Neural cell (in vitro differentiated cells): ENCODE data around the gene CNPY2. TPM values are rescaled to one million over a fixed set of nuclear protein-coding genes. Genes with fewer than 3 reads are reported as not detected.

ENCODE experiments used
- H2AFZ ChIP-seq: fragments of 200-600, 300-800 bp; sonication (generic), shearing (Covaris generic); 2 replicates; pipeline ENCODE4 v1.6.0; 2014; ENCODE audit warnings: low read depth, mild to moderate bottlenecking, antibody characterized with exemption, low read length, moderate library complexity
- H3F3A ChIP-seq: fragments of 200-600 bp; shearing (Covaris generic); 2 replicates; pipeline ENCODE4 v1.6.1; 2016; ENCODE audit warnings: mild to moderate bottlenecking, moderate library complexity, mixed read lengths, antibody characterized with exemption, low read length; ENCODE audit not compliant: insufficient read depth, poor library complexity, severe bottlenecking
- H3K27ac ChIP-seq: fragments of 200-600, 300-800 bp; sonication (generic), shearing (Covaris generic); 2 replicates; pipeline ENCODE4 v1.5.1; 2014; ENCODE audit warnings: mild to moderate bottlenecking, low read length, moderate library complexity
- H3K27me3 ChIP-seq: fragments of 300-800, 200-600 bp; sonication (generic), shearing (Covaris generic); 2 replicates; pipeline ENCODE4 v1.6.0; 2014; ENCODE audit warnings: mild to moderate bottlenecking, low read depth, low read length, moderate library complexity; ENCODE audit not compliant: insufficient read depth
- H3K36me3 ChIP-seq: fragments of 300-800, 200-600 bp; sonication (generic), shearing (Covaris generic); 2 replicates; pipeline ENCODE4 v1.5.1; 2014; ENCODE audit warnings: mild to moderate bottlenecking, antibody characterized with exemption, low read length, moderate library complexity; ENCODE audit not compliant: insufficient read depth
- H3K4me2 ChIP-seq: fragments of 300-800, 200-600 bp; sonication (generic), shearing (Covaris generic); 2 replicates; pipeline ENCODE4 v1.6.0; 2014; ENCODE audit warnings: mild to moderate bottlenecking, low read length
- H3K4me3 ChIP-seq: fragments of 300-800, 200-600 bp; sonication (generic), shearing (Covaris generic); 2 replicates; pipeline ENCODE4 v1.5.1; 2014; ENCODE audit warnings: mild to moderate bottlenecking, low read length, moderate library complexity
- H3K79me2 ChIP-seq: fragments of 200-600 bp; shearing (Covaris generic); replicated peaks from 2 replicates; pipeline ENCODE4 v1.6.0; 2014; ENCODE audit warnings: mild to moderate bottlenecking, low read length, moderate library complexity; ENCODE audit not compliant: insufficient read depth
- H3K9ac ChIP-seq: fragments of 300-800, 200-600 bp; sonication (generic), shearing (Covaris generic); 2 replicates; pipeline ENCODE4 v1.6.1; 2016; ENCODE audit warnings: mild to moderate bottlenecking, low read length, mixed read lengths
- H3K9me2 ChIP-seq: fragments of 200-600 bp; shearing (Covaris generic); 2 replicates; pipeline ENCODE4 v1.6.1; 2016; ENCODE audit warnings: mild to moderate bottlenecking, low read length, mixed read lengths; ENCODE audit not compliant: insufficient read depth
- H3K9me3 ChIP-seq: fragments of 200-600, 300-800 bp; sonication (generic), shearing (Covaris generic); 2 replicates; pipeline ENCODE4 v1.6.1; 2016; ENCODE audit warnings: mild to moderate bottlenecking, mixed run types, low read length, moderate library complexity, mixed read lengths
- H4K20me1 ChIP-seq: fragments of 200-600 bp; shearing (Covaris generic); 2 replicates; pipeline ENCODE4 v1.6.1; 2016; ENCODE audit warnings: mild to moderate bottlenecking, mixed run types; ENCODE audit not compliant: insufficient read depth
- CTCF ChIP-seq: fragments of 450-650 bp; IDR thresholded peaks from 2 replicates; pipeline ENCODE4 v1.5.1; 2014; ENCODE audit warnings: antibody characterized with exemption, mild to moderate bottlenecking, moderate library complexity; ENCODE audit not compliant: poor library complexity, severe bottlenecking
- EP300 ChIP-seq: fragments of 450-650 bp; conservative IDR thresholded peaks from 2 replicates; pipeline ENCODE4 v1.6.1; 2014; ENCODE audit warnings: antibody characterized with exemption, mild to moderate bottlenecking, moderate library complexity; ENCODE audit not compliant: poor library complexity, severe bottlenecking
- EZH2 ChIP-seq: fragments of 200-600, 300-800 bp; shearing (Covaris generic), sonication (generic); IDR thresholded peaks from 2 replicates; pipeline ENCODE4 v1.6.1; 2014; ENCODE audit warnings: antibody characterized with exemption, low read length, borderline replicate concordance, mild to moderate bottlenecking; ENCODE audit not compliant: insufficient read depth, poor library complexity, severe bottlenecking
- MXI1 ChIP-seq: fragments of 450-650 bp; conservative IDR thresholded peaks from 2 replicates; pipeline ENCODE4 v1.6.1; 2014; ENCODE audit warnings: antibody characterized with exemption, mild to moderate bottlenecking; ENCODE audit not compliant: poor library complexity, severe bottlenecking
- POLR2AphosphoS5 ChIP-seq: IDR thresholded peaks from 2 replicates; pipeline ENCODE4 v1.6.1; 2012
- RAD21 ChIP-seq: fragments of 450-650 bp; conservative IDR thresholded peaks from 2 replicates; pipeline ENCODE4 v1.6.1; 2014; ENCODE audit warnings: antibody characterized with exemption, mild to moderate bottlenecking, moderate library complexity
- SMC3 ChIP-seq: fragments of 450-650 bp; conservative IDR thresholded peaks from 2 replicates; pipeline ENCODE4 v1.6.1; 2014; ENCODE audit warnings: antibody characterized with exemption, mild to moderate bottlenecking, moderate library complexity; ENCODE audit not compliant: poor library complexity
- TAF1 ChIP-seq: IDR thresholded peaks from 2 replicates; pipeline ENCODE4 v1.6.1; 2012; ENCODE audit warnings: low read depth
- polyA plus RNA-seq: library from polyadenylated mRNA; depleted of rRNA; stranded (reverse); fragments of >200 nt; gene quantifications from 2 replicates; pipeline ENCODE4 v1.2.3, GENCODE V29; 2014
- TF ChIP-seq, protein P1 (sequence below): IDR thresholded peaks from 2 replicates; pipeline ENCODE4 v1.6.1; 2012; ENCODE audit warnings: borderline replicate concordance

Gene CNPY2
- polyA plus RNA-seq, 1 donor from 2014 or later: 175 TPM

DNA sequence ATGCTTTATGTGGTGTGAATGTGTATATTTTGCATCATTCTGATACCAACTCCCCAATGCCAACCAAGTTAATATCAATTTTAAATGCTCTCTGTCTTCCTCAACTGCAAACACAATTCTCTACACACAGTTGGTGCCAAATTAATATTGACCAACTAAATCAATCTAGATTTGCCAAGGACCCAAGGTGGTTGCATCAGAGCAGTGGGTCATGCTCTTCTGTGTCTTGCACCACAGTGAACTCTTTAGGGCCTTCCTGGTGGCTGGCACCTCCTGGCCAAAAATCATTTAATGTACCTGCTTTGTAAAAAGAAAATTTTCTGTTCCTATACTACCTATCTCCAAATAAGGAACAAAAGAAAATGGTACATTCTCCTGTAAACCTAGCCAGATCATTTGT lies 34.9 kb downstream of the CNPY2 start:
- H3K4me2 ChIP-seq: no peak overlapping the region
- TF ChIP-seq SMC3: no peak
- no peak for TF ChIP-seq EZH2
- TF ChIP-seq CTCF: no peak
- no peak for TF ChIP-seq RAD21
- TF ChIP-seq POLR2AphosphoS5: no peak
- TF ChIP-seq TAF1: no peak
- TF ChIP-seq EP300: no peak
- TF ChIP-seq, protein P1, sequence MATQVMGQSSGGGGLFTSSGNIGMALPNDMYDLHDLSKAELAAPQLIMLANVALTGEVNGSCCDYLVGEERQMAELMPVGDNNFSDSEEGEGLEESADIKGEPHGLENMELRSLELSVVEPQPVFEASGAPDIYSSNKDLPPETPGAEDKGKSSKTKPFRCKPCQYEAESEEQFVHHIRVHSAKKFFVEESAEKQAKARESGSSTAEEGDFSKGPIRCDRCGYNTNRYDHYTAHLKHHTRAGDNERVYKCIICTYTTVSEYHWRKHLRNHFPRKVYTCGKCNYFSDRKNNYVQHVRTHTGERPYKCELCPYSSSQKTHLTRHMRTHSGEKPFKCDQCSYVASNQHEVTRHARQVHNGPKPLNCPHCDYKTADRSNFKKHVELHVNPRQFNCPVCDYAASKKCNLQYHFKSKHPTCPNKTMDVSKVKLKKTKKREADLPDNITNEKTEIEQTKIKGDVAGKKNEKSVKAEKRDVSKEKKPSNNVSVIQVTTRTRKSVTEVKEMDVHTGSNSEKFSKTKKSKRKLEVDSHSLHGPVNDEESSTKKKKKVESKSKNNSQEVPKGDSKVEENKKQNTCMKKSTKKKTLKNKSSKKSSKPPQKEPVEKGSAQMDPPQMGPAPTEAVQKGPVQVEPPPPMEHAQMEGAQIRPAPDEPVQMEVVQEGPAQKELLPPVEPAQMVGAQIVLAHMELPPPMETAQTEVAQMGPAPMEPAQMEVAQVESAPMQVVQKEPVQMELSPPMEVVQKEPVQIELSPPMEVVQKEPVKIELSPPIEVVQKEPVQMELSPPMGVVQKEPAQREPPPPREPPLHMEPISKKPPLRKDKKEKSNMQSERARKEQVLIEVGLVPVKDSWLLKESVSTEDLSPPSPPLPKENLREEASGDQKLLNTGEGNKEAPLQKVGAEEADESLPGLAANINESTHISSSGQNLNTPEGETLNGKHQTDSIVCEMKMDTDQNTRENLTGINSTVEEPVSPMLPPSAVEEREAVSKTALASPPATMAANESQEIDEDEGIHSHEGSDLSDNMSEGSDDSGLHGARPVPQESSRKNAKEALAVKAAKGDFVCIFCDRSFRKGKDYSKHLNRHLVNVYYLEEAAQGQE: no peak
- no peak for TF ChIP-seq MXI1

DNA sequence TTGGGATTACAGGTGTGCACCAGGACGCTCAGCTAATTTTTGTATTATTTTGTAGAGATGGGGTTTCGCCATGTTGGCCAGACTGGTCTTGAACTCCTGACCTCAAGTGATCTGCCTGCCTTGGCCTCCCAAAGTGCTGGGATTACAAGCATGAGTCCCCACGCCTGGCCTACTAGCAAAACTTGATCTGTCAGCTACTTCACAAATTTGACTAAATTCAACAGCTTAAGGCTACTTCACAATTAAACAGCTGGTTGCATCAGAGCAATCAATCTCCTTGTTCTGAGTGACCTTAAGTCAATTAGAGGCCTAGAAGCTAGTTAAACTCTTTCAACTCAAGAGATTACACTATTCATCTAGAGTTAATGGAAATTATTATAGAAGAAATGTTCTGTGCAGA lies 36.9 kb downstream of the CNPY2 start:
- Histone ChIP-seq H3K4me2 (no peak overlapping the region), H3K9ac (no peak overlapping the region), H3K4me3 (no peak overlapping the region), H3K27ac (no peak overlapping the region), H3K36me3 (peaks cover 7% of the 10 kb centered on the region), H3K9me2 (no peaks in the 10 kb centered on the region), H4K20me1 (no peaks in the 10 kb centered on the region), H3F3A (no peaks in the 10 kb centered on the region), H3K27me3 (no peaks in the 10 kb centered on the region), H2AFZ (no peak overlapping the region), H3K79me2 (no peaks in the 10 kb centered on the region), H3K9me3 (no peaks in the 10 kb centered on the region)
- TF ChIP-seq MXI1 (no peak), SMC3 (no peak), TAF1 (no peak), POLR2AphosphoS5 (no peak), EZH2 (no peak), CTCF (no peak), RAD21 (no peak), EP300 (no peak)
- TF ChIP-seq, protein P1: no peak

More for the DNA sequence above, 34.9 kb downstream of the CNPY2 start:
- no peak overlapping the region for H2AFZ ChIP-seq
- no peak overlapping the region for H3K9ac ChIP-seq
- no peak overlapping the region for H3K27ac ChIP-seq
- peaks cover 3% of the 10 kb centered on the region for H3K36me3 ChIP-seq
- no peaks in the 10 kb centered on the region for H3K27me3 ChIP-seq
- no peak overlapping the region for H3K4me3 ChIP-seq
- H3K9me3 ChIP-seq: no peaks in the 10 kb centered on the region
- H3F3A ChIP-seq: no peaks in the 10 kb centered on the region
- no peaks in the 10 kb centered on the region for H4K20me1 ChIP-seq
- no peaks in the 10 kb centered on the region for H3K79me2 ChIP-seq
- no peaks in the 10 kb centered on the region for H3K9me2 ChIP-seq
